Measurements from ENCODE around the gene LTBP2. TPM values are rescaled to one million over a fixed set of nuclear protein-coding genes. Genes with fewer than 3 reads are reported as not detected.
A peak's percentile ranks its signal among the peaks of the same experiment; 100 is the strongest.

LTBP2 gene
- total and polyA plus RNA-seq, 2 experiments from 2014 or later: 2.0 to 5.4 TPM

DNA sequence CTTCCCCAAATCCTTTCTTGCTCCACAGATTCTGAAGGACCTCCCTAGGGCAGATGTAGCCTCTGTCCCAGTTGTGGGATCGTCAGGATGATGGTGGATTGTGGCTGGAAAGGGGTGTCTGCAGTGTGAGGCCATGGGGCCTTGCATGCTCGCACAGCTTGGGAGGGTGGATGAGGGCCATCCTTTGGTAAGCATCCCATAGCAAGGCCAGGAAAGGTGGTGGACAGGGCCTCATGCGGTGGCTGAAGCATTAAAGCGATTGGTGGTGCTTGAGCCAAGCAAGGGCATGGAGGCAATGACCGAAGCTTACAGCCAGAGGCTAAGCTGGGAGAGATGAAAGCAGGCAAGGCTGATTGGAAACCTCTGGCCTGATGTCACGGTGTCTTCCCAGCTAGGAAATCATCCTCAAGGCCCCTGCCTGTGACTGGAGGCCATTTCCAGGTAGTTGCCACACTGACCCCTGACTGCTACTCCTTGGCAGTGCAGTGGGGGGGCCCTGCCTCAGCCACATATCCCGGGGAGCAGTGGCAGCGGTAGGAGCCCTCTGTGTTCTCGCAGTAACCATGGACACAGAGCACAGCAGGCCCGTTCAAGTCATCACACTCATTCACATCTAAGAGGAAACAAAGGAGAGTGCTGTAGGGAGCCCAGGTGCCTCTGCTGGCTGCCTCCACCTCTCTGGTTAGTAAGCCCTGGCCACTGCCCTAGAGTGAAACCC, 111.5 kb downstream of the LTBP2 start:
- peaks cover under 1% of the 10 kb centered on the region for H3K36me3 ChIP-seq
- TF ChIP-seq, protein P1, sequence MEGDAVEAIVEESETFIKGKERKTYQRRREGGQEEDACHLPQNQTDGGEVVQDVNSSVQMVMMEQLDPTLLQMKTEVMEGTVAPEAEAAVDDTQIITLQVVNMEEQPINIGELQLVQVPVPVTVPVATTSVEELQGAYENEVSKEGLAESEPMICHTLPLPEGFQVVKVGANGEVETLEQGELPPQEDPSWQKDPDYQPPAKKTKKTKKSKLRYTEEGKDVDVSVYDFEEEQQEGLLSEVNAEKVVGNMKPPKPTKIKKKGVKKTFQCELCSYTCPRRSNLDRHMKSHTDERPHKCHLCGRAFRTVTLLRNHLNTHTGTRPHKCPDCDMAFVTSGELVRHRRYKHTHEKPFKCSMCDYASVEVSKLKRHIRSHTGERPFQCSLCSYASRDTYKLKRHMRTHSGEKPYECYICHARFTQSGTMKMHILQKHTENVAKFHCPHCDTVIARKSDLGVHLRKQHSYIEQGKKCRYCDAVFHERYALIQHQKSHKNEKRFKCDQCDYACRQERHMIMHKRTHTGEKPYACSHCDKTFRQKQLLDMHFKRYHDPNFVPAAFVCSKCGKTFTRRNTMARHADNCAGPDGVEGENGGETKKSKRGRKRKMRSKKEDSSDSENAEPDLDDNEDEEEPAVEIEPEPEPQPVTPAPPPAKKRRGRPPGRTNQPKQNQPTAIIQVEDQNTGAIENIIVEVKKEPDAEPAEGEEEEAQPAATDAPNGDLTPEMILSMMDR (IDR thresholded peaks at IDR 0.05; ENCODE audit: low read depth, low read length): no peak
- no peaks in the 10 kb centered on the region for H3K4me1 ChIP-seq (ENCODE audit: low read depth)
- DNase-seq (ENCODE audit: low read depth in 1 of 2, low spot score in 1 of 2): no peak
- H3K4me3 ChIP-seq: no peak overlapping the region
- no peaks in the 10 kb centered on the region for H3K9me3 ChIP-seq (ENCODE audit: low read depth)
- H3K27ac ChIP-seq: no peak overlapping the region
- H3K27me3 ChIP-seq: no peaks in the 10 kb centered on the region

DNA sequence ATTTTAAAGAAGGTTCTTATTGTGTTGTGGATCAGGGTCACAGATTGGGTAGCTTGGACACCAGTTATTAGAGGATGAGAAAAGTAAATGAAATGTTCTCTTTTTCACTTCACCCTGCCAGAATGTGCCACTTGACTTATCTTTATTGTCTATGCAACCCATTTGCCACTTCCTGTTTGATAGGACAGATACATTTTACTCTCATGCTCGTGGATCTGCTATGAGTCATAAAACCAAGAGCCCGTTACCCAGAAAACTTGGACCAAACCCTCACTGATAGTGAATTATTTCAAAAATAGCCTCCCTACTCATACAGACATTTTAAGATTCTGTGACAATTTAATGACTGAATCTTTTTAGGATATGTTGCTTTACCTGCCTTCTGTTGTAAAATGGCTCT, 116.7 kb downstream of the LTBP2 start:
- no peak for DNase-seq (ENCODE audit: low read depth in 1 of 2, low spot score in 1 of 2)
- Histone ChIP-seq H3K9me3 (ENCODE audit: low read depth) (no peaks in the 10 kb centered on the region), H3K4me1 (ENCODE audit: low read depth) (peaks cover 8% of the 10 kb centered on the region), H3K4me3 (no peak overlapping the region), H3K27ac (no peak overlapping the region), H3K36me3 (peaks cover 3% of the 10 kb centered on the region), H3K27me3 (no peaks in the 10 kb centered on the region)
- TF ChIP-seq, protein P1 (IDR thresholded peaks at IDR 0.05; ENCODE audit: low read depth, low read length): no peak

DNA sequence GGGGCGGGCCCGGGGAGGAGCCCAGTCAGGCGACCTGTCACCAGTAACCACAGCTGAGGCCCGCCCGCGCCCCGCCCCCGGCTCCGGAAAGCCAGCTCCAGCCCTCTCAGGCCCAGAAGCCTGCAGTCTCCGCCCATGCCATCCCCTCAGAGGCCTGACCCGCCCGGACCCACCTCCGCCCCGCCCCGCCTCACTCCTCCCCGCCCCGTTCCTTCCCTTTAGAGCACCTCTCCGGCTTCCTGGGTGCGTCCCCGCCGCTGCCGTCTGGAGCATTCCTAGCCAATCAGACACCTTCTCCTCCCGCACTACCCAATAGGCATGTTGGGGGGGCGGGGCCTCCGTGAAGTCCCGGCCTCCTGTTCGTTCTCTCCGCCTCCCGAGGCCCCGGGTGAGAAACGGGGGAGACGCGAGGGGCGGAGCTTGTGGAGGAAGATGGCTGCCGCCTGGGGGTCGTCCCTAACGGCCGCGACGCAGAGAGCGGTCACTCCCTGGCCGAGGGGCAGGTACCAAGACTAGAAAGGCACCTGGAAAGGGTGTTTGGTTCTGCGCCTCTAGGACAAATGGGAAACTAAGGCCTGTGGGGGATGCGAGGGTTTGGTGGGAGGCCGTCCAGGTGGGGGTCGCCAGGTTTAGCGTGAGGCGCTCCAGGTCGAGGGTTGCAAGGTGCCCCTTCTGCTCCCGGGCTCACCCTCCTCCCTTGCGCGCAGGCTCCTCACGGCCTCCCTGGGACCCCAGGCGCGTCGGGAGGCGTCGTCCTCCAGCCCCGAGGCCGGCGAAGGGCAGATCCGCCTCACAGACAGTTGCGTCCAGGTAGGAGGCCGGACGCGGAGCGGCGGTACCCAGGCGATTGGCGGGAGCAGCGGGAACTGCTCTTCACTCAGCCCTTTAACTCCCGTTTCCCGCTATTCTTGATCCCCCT, 118.4 kb downstream of the LTBP2 start, which contains the start of gene ISCA2:
TSS of gene ISCA2 (plus strand) at position 423 of the 919 bp plus-strand sequence. CDS start at position 433, 10 bp downstream.
- Histone ChIP-seq H3K27ac (peak within 1 kb of the TSS; percentile 98), H3K27me3 (no peaks in the 10 kb centered on the region), H3K4me1 (ENCODE audit: low read depth) (peaks cover 8% of the 10 kb centered on the region), H3K36me3 (peaks cover 3% of the 10 kb centered on the region), H3K4me3 (peak within 1 kb of the TSS; percentile 72), H3K9me3 (ENCODE audit: low read depth) (no peaks in the 10 kb centered on the region)
- peak; percentile 99 to 100 for DNase-seq (ENCODE audit: low read depth in 1 of 2, low spot score in 1 of 2)
- TF ChIP-seq, protein P1 (IDR thresholded peaks at IDR 0.05; ENCODE audit: low read depth, low read length): no peak

DNA sequence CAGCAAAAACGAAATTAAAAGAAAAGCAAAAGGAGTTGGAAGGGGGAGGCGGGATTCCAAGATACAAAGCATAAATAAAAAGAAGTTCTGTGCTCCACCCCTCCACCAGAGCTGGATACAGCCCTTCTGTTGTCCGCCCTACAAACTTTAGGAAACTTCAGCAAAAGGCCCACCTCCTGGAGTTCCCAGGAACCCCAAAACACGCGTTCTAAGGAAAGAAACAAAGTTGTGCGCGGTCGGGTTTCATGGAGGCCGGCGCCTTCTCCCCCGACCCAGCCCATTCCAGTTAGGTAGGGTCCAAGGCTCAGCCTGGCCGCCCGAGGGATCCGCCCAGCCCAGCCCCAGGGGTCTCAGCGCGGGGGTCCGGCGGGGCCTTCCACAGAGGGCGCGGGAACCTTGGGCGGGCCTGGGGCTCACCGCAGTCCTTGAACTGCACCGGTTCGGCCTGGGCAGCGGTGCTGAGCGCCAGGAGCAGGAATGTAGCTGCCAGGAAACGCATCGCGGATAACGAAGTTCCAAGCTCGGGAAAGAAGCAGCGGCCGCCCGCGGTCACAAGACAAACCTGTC, 119.2 kb downstream of the LTBP2 start, which contains the start of gene NPC2:
TSS of gene NPC2 (minus strand) at position 530 of the 567 bp plus-strand sequence. CDS start at position 499, 31 bp downstream.
- Histone ChIP-seq H3K4me1 (ENCODE audit: low read depth) (peaks cover 8% of the 10 kb centered on the region), H3K4me3 (peak within 1 kb of the TSS; percentile 72), H3K27me3 (no peaks in the 10 kb centered on the region), H3K27ac (peak within 1 kb of the TSS; percentile 98), H3K36me3 (peaks cover 3% of the 10 kb centered on the region), H3K9me3 (ENCODE audit: low read depth) (no peaks in the 10 kb centered on the region)
- TF ChIP-seq, protein P1 (IDR thresholded peaks at IDR 0.05; ENCODE audit: low read depth, low read length): no peak
- peak in 1 of 2 donors; percentile 27 for DNase-seq (ENCODE audit: low read depth in 1 of 2, low spot score in 1 of 2)
